ENCODE results near the gene HPS1.

The HPS1 gene

GRCh38 chr10:98380493-98381339 lies 66.0 kb downstream of the HPS1 start:
- no peak for ATAC-seq
- no peaks in the 10 kb centered on the region for H3K4me1 Mint-ChIP-seq
- H3K9me3 Mint-ChIP-seq: no peaks in the 10 kb centered on the region
- no peak overlapping the region for H3K4me3 Mint-ChIP-seq
- peaks cover 21% of the 10 kb centered on the region for H3K36me3 Mint-ChIP-seq
- H3K27ac Mint-ChIP-seq: no peak overlapping the region
- DNase-seq (ENCODE audit: low spot score in 2 of 2): no peak

GRCh38 chr10:98378722-98379121 lies 68.0 kb downstream of the HPS1 start:
- H3K36me3 Mint-ChIP-seq: peaks cover 17% of the 10 kb centered on the region
- H3K9me3 Mint-ChIP-seq: no peaks in the 10 kb centered on the region
- ATAC-seq (no peak), DNase-seq (ENCODE audit: low spot score in 2 of 2) (no peak)
- no peak overlapping the region for H3K27ac Mint-ChIP-seq
- no peaks in the 10 kb centered on the region for H3K4me1 Mint-ChIP-seq
- H3K4me3 Mint-ChIP-seq: no peak overlapping the region

- ATAC-seq: no peak
- Mint-ChIP-seq H3K36me3 (peaks cover 6% of the 10 kb centered on the region), H3K4me3 (no peak overlapping the region), H3K4me1 (no peaks in the 10 kb centered on the region), H3K27ac (no peak overlapping the region), H3K9me3 (no peaks in the 10 kb centered on the region)
- no peak for DNase-seq (ENCODE audit: low spot score in 2 of 2)
These were observed 69.2 kb downstream of the HPS1 start for GRCh38 chr10:98377536-98377935.

GRCh38 chr10:98377001-98377400 lies 69.7 kb downstream of the HPS1 start:
- H3K27ac Mint-ChIP-seq: no peak overlapping the region
- H3K4me1 Mint-ChIP-seq: no peaks in the 10 kb centered on the region
- H3K9me3 Mint-ChIP-seq: no peaks in the 10 kb centered on the region
- H3K36me3 Mint-ChIP-seq: peaks cover under 1% of the 10 kb centered on the region
- ATAC-seq: no peak
- H3K4me3 Mint-ChIP-seq: no peak overlapping the region
- DNase-seq (ENCODE audit: low spot score in 2 of 2): no peak

- ATAC-seq (no peak), DNase-seq (ENCODE audit: low spot score in 2 of 2) (no peak)
- no peaks in the 10 kb centered on the region for H3K9me3 Mint-ChIP-seq
- H3K4me3 Mint-ChIP-seq: no peak overlapping the region
- no peaks in the 10 kb centered on the region for H3K4me1 Mint-ChIP-seq
- H3K27ac Mint-ChIP-seq: no peak overlapping the region
- no peaks in the 10 kb centered on the region for H3K36me3 Mint-ChIP-seq
These were observed 70.2 kb downstream of the HPS1 start for GRCh38 chr10:98376485-98376884.

- H3K4me1 Mint-ChIP-seq: no peaks in the 10 kb centered on the region
- no peaks in the 10 kb centered on the region for H3K9me3 Mint-ChIP-seq
These were observed 72.3 kb downstream of the HPS1 start for GRCh38 chr10:98374217-98374985.

GRCh38 chr10:98373260-98374040 lies 73.3 kb downstream of the HPS1 start:
- Mint-ChIP-seq H3K4me1 (no peaks in the 10 kb centered on the region), H3K36me3 (no peaks in the 10 kb centered on the region), H3K27ac (no peak overlapping the region), H3K4me3 (no peak overlapping the region), H3K9me3 (no peaks in the 10 kb centered on the region)
- ATAC-seq: no peak
- no peak for DNase-seq (ENCODE audit: low spot score in 2 of 2)

More at GRCh38 chr10:98374217-98374985, 72.3 kb downstream of the HPS1 start:
- Mint-ChIP-seq H3K27ac (no peak overlapping the region), H3K4me3 (no peak overlapping the region), H3K36me3 (no peaks in the 10 kb centered on the region)
- no peak for ATAC-seq
- no peak for DNase-seq (ENCODE audit: low spot score in 2 of 2)

- no peak for ATAC-seq
- Mint-ChIP-seq H3K27ac (no peak overlapping the region), H3K36me3 (no peaks in the 10 kb centered on the region), H3K4me3 (no peak overlapping the region), H3K4me1 (no peaks in the 10 kb centered on the region), H3K9me3 (no peaks in the 10 kb centered on the region)
- DNase-seq (ENCODE audit: low spot score in 2 of 2): no peak
These were observed 75.6 kb downstream of the HPS1 start for GRCh38 chr10:98370831-98371820.

GRCh38 chr10:98369801-98370200 lies 76.9 kb downstream of the HPS1 start:
- Mint-ChIP-seq H3K4me1 (peaks cover 1% of the 10 kb centered on the region), H3K9me3 (no peaks in the 10 kb centered on the region), H3K27ac (no peak overlapping the region), H3K4me3 (no peak overlapping the region), H3K36me3 (no peaks in the 10 kb centered on the region)
- no peak for DNase-seq (ENCODE audit: low spot score in 2 of 2)
- no peak for ATAC-seq

- Mint-ChIP-seq H3K4me3 (no peak overlapping the region), H3K4me1 (peaks cover 9% of the 10 kb centered on the region), H3K36me3 (no peaks in the 10 kb centered on the region), H3K27ac (no peak overlapping the region), H3K9me3 (no peaks in the 10 kb centered on the region)
- DNase-seq (ENCODE audit: low spot score in 2 of 2) (no peak), ATAC-seq (no peak)
These were observed 78.1 kb downstream of the HPS1 start for GRCh38 chr10:98368644-98369043.

GRCh38 chr10:98367604-98368451 lies 78.9 kb downstream of the HPS1 start:
- no peak for ATAC-seq
- H3K4me3 Mint-ChIP-seq: no peak overlapping the region
- DNase-seq (ENCODE audit: low spot score in 2 of 2): no peak
- no peaks in the 10 kb centered on the region for H3K9me3 Mint-ChIP-seq
- H3K36me3 Mint-ChIP-seq: no peaks in the 10 kb centered on the region
- H3K27ac Mint-ChIP-seq: no peak overlapping the region
- peaks cover 9% of the 10 kb centered on the region for H3K4me1 Mint-ChIP-seq
